PC-3 (cell line): ENCODE results near the gene RNF4. TPM values are rescaled to one million over a fixed set of nuclear protein-coding genes. Genes with fewer than 3 reads are reported as not detected.

ENCODE experiments used
- ATAC-seq: fragments of 200-7000 bp; cut with Tn5 transposase; 2 replicates; pipeline ENCODE4 v1.9.1; 2020; ENCODE audit warnings: mild to moderate bottlenecking, moderate library complexity
- BruUV-seq: library from RNA; stranded (reverse); fragments of 400-500 nt; replicated peaks from 2 replicates; lab custom pipeline; 2021; lab: Mats Ljungman, UMichigan
- CTCF ChIA-PET: fragments of 300-600 bp; sonication (Branson Sonifier 250); formaldehyde crosslinking; loops from one replicate; lab custom pipeline; 2022; ENCODE audit warnings: antibody characterized with exemption; lab: Charles Lee
- POLR2A ChIA-PET: fragments of 300-600 bp; sonication (Branson Sonifier 250); formaldehyde crosslinking; loops from one replicate; lab custom pipeline; 2022; ENCODE audit warnings: antibody characterized with exemption; ENCODE audit not compliant: unreplicated experiment; lab: Charles Lee
- DNase-seq: peaks from one replicate; pipeline ENCODE4 v3.0.0-alpha.2; 2015
- H2AFZ ChIP-seq: fragments of 300-600 bp; sonication (generic); 2 replicates; pipeline ENCODE4 v1.6.0; 2016; ENCODE audit warnings: antibody characterized with exemption, low read length
- H3F3A ChIP-seq: fragments of 300-600 bp; sonication (generic); one replicate; pipeline ENCODE4 v1.6.0; 2017; ENCODE audit warnings: antibody characterized with exemption, low read length, control low read depth, mild to moderate bottlenecking; ENCODE audit not compliant: unreplicated experiment
- H3K27ac ChIP-seq: fragments of 300-600 bp; sonication (generic); 2 replicates; pipeline ENCODE4 v1.5.1; 2016; ENCODE audit warnings: mild to moderate bottlenecking, low read length
- H3K27me3 ChIP-seq: fragments of 300-600 bp; sonication (generic); 2 replicates; pipeline ENCODE4 v1.6.1; 2016; ENCODE audit warnings: low read length, mixed read lengths
- H3K36me3 ChIP-seq: fragments of 300-600 bp; sonication (generic); 2 replicates; pipeline ENCODE4 v1.6.1; 2016; ENCODE audit warnings: low read depth, mixed run types, low read length, mixed read lengths
- H3K4me1 ChIP-seq: fragments of 300-600 bp; sonication (generic); 2 replicates; pipeline ENCODE4 v1.5.1; 2016; ENCODE audit warnings: low read length; ENCODE audit not compliant: insufficient read depth
- H3K4me2 ChIP-seq: fragments of 300-600 bp; sonication (generic); 2 replicates; pipeline ENCODE4 v1.6.0; 2016; ENCODE audit warnings: low read length
- H3K4me3 ChIP-seq: fragments of 300-600 bp; sonication (generic); 2 replicates; pipeline ENCODE4 v1.5.1; 2016; ENCODE audit warnings: mild to moderate bottlenecking, low read length, mixed read lengths
- H3K79me2 ChIP-seq: fragments of 300-600 bp; sonication (generic); 2 replicates; pipeline ENCODE4 v1.6.1; 2017; ENCODE audit warnings: low read length, mixed read lengths
- H3K9ac ChIP-seq: fragments of 300-600 bp; sonication (generic); 2 replicates; pipeline ENCODE4 v1.6.0; 2016; ENCODE audit warnings: mild to moderate bottlenecking, low read length
- H3K9me2 ChIP-seq: fragments of 300-600 bp; sonication (generic); replicated peaks from 2 replicates; pipeline ENCODE4 v1.6.1; 2016; ENCODE audit warnings: mixed run types, low read length, mixed read lengths
- H3K9me3 ChIP-seq: fragments of 300-600 bp; sonication (generic); 2 replicates; pipeline ENCODE4 v1.6.1; 2016; ENCODE audit warnings: low read length, mixed read lengths
- H4K20me1 ChIP-seq: fragments of 300-600 bp; sonication (generic); 2 replicates; pipeline ENCODE4 v1.6.1; 2016; ENCODE audit warnings: low read length, mixed read lengths
- EZH2 ChIP-seq: fragments of 300-600 bp; sonication (generic); IDR thresholded peaks from one replicate; pipeline ENCODE4 v1.6.1; 2017; ENCODE audit warnings: antibody characterized with exemption, mild to moderate bottlenecking, low read length; ENCODE audit not compliant: unreplicated experiment
- EZH2phosphoT487 ChIP-seq: fragments of 300-600 bp; sonication (generic); IDR thresholded peaks from 2 replicates; pipeline ENCODE4 v1.6.1; 2018; ENCODE audit warnings: mild to moderate bottlenecking, antibody characterized with exemption, low read length, borderline replicate concordance
- intact Hi-C: fragments of 100-400 bp; cut with micrococcal nuclease; formaldehyde crosslinking; loops from 2 replicates; pipeline ENCODE4 v1.9.0; 2023
- total RNA-seq: library from RNA; depleted of rRNA; stranded (reverse); fragments of >200 nt; gene quantifications from 2 replicates; pipeline ENCODE4 v1.2.3, GENCODE V29; 2014
- TF ChIP-seq, protein P1 (sequence below): fragments of 300-600 bp; sonication (generic); conservative IDR thresholded peaks from 2 replicates; pipeline ENCODE4 v1.5.1; 2017; ENCODE audit warnings: antibody characterized with exemption, low read depth, mild to moderate bottlenecking, low read length

Gene RNF4
- total RNA-seq, 1 experiment from 2014 or later: 27.4 TPM

DNA sequence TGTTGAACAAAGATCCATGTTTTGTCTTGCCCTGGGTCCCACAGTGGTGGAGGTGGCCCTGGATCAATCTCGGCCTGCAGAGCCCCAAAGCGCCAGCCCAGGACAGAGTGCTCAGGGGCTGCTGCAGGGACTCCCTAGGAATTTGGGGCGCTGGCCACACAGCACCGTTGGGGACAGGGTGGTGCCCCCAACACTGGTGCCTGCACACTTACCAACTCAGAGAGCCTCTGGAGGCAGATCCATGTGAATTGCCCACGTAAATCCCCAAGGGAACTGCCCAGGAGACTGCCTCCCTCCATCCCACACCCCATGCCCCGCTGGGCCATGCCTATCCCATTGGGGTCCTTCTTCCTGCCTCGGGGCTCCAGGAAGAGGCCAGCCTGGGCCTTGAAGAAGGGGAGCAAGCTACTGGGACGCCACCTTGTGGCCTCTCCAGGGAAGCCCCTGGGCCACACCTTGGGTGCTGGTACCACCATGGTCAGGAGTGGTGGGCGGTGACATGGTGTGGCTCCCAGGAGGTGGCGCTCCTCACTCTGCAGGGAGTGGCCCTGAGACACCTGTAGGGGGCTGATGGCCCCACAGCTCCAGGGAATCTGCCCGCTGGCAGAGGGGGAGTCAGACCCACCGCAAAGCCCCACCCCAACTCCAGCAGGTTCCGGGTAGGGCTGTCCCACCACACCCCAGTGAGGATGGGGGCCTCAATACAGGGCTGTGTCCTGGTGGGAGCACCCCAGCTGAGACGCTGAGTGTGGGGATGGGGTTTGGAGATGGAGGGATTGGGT is 27.3 kb upstream of the RNF4 start:
- CTCF ChIA-PET: interaction anchor here (0.6 to 1.0 kb wide), 2 partner anchors 81 to 221 kb away, joined by 3 to 5 read pairs; no protein-coding TSS in a partner anchor
- H3K4me1 ChIP-seq: no peaks in the 10 kb centered on the region
- ATAC-seq (peak; percentile 92), DNase-seq (peak; percentile 70)
- H3K27ac ChIP-seq: no peak overlapping the region
- no peaks in the 10 kb centered on the region for H3K9me3 ChIP-seq
- H3K9ac ChIP-seq: no peak overlapping the region
- intact Hi-C loops: no loop called here
- TF ChIP-seq, protein P1, sequence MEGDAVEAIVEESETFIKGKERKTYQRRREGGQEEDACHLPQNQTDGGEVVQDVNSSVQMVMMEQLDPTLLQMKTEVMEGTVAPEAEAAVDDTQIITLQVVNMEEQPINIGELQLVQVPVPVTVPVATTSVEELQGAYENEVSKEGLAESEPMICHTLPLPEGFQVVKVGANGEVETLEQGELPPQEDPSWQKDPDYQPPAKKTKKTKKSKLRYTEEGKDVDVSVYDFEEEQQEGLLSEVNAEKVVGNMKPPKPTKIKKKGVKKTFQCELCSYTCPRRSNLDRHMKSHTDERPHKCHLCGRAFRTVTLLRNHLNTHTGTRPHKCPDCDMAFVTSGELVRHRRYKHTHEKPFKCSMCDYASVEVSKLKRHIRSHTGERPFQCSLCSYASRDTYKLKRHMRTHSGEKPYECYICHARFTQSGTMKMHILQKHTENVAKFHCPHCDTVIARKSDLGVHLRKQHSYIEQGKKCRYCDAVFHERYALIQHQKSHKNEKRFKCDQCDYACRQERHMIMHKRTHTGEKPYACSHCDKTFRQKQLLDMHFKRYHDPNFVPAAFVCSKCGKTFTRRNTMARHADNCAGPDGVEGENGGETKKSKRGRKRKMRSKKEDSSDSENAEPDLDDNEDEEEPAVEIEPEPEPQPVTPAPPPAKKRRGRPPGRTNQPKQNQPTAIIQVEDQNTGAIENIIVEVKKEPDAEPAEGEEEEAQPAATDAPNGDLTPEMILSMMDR: peak; percentile 89
- no peak for TF ChIP-seq EZH2phosphoT487
- no peak for TF ChIP-seq EZH2
- no peaks in the 10 kb centered on the region for H3K79me2 ChIP-seq
- no peak overlapping the region for H3K4me2 ChIP-seq
- no peaks in the 10 kb centered on the region for H3F3A ChIP-seq
- H4K20me1 ChIP-seq: no peaks in the 10 kb centered on the region
- no peaks in the 10 kb centered on the region for H3K9me2 ChIP-seq
- H2AFZ ChIP-seq: no peak overlapping the region
- H3K4me3 ChIP-seq: no peak overlapping the region
- H3K36me3 ChIP-seq: no peaks in the 10 kb centered on the region; the same call in 1 of the 2 replicates
- POLR2A ChIA-PET: no interaction called here
- H3K27me3 ChIP-seq: no peaks in the 10 kb centered on the region
- BruUV-seq: no TSS peak

DNA sequence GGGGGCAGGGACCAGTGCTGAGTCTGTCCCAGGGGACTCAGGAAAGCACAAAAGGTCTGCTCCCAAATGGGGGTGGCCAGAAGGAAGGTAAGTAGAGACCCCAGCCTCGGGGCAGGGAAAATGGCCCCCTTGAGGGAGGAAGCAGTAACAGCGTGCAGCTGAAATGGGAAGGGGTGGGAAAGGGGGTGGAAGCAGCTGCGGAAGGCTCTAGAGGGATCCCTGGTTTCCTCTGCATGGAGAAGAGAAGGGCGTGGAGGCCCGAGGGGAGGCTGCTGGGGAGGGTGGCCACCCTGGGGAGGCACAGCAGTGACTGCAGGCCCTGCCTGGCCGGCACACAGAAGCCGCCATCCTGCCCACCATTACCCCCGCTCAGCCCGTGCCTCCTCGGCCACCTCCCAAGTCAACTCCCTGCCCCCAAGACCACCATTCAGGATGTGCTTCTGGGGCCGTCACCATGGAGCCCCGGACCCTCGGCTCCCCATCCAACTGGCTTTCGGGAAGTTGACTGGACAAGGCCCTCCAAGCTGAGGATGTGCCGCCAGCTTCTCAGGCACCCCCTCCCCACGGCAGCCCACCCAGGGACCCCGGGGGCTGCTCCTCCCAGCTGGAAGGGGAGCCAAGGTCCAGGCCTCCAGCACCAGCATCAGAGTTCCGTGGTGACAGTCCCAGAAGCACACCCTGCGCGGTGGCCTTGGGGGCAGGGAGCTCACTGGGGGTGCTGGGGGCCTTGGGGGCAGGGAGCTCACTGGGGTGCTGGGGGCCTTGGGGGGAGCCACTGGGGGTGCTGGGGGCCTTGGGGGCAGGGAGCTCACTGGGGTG is 26.5 kb upstream of the RNF4 start:
- ChIA-PET CTCF (interaction anchor here (0.6 to 1.0 kb wide), 3 partner anchors 34 to 222 kb away, joined by 3 to 6 read pairs (median 4); no protein-coding TSS in a partner anchor), POLR2A (no interaction called here)
- Histone ChIP-seq H3K27me3 (no peaks in the 10 kb centered on the region), H3K36me3 (no peaks in the 10 kb centered on the region; the same call in 1 of the 2 replicates), H3K9me3 (no peaks in the 10 kb centered on the region), H3K4me3 (no peak overlapping the region), H3K9me2 (no peaks in the 10 kb centered on the region), H3K79me2 (no peaks in the 10 kb centered on the region), H2AFZ (no peak overlapping the region), H3K4me2 (no peak overlapping the region), H3K9ac (no peak overlapping the region), H4K20me1 (no peaks in the 10 kb centered on the region), H3F3A (no peaks in the 10 kb centered on the region), H3K4me1 (no peaks in the 10 kb centered on the region), H3K27ac (no peak overlapping the region)
- intact Hi-C loops: no loop called here
- peak; percentile 31; the same call in 1 of the 2 replicates for ATAC-seq
- no TSS peak for BruUV-seq
- no peak for DNase-seq
- TF ChIP-seq, protein P1: no peak
- TF ChIP-seq EZH2phosphoT487 (no peak), EZH2 (no peak)
